HG03460 (cell line): ENCODE results near the gene PIN1.
"Not testable (repeated sequence)": the region's sequence is repeated elsewhere in the genome, so short reads cannot be mapped to it uniquely, and the experiment has no call there.

Experiments
- ATAC-seq: cut with Tn5 transposase; IDR thresholded peaks from one replicate; pipeline ENCODE4 v1.9.1; 2021; ENCODE audit not compliant: unreplicated experiment

PIN1 gene

GRCh38 chr19:9818734-9819595 lies 16.2 kb upstream of the PIN1 start, which contains the start of gene FBXL12:
Gene FBXL12, minus strand, starts transcription at chr19:9819079. Its CDS starts 266 bp downstream, at chr19:9818813.
- peak; percentile 84 for ATAC-seq

GRCh38 chr19:9819596-9819909 lies 15.6 kb upstream of the PIN1 start:
- no peak for ATAC-seq

- not testable (repeated sequence) for ATAC-seq
These were observed 15.1 kb upstream of the PIN1 start for GRCh38 chr19:9820034-9820433.

DNA sequence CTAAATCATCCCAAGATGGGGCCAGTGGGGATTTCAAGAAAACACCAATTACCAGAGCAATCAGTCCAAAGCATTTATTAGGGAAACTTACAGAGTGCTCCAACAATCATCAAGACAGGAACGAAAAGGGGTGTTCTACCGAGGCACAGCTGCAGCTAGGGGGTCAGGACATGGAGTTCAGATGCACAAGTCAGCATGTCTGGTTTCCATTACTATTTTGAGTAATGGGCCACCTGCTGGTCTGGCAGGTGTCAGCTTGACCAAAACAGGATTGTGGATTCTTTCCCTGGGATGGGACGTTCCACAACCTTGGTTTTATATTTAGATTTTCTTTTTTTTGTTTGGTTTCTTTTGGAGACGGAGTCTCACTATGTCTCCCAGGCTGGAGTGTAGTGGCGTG lies 11.3 kb upstream of the PIN1 start:
- ATAC-seq, result no peak

GRCh38 chr19:9827289-9828238 lies 7.6 kb upstream of the PIN1 start, which contains the start of gene UBL5:
Gene UBL5, plus strand, starts transcription at chr19:9827918. Its CDS starts 420 bp downstream, at chr19:9828338.
- peak; percentile 91 for ATAC-seq

GRCh38 chr19:9828551-9829063 lies 6.5 kb upstream of the PIN1 start:
- ATAC-seq, result no peak

DNA sequence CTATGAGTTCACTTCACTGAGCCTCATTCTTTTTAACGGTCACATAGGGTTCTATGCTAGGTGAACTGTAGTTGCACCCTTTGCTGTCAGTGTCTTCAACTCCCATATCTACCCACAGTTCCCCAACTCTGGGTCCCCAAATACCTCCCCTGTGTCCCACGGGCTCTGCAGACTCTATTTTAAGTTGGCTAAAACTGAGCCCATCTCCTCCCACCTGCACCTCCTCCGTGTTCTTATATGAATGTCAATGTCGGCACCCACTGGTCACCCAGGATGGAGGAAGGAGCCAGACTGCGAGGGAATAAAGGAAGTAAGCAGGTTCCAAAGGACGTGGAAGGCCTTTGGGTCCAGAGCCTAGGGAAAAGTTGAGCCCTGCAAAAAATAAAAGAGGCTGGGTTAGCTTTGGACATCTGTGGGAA lies 802 bp upstream of the PIN1 start:
- ATAC-seq, result no peak

GRCh38 chr19:9835507-9835949 lies 410 bp downstream of the PIN1 start:
- peak; percentile 13 for ATAC-seq

- no peak for ATAC-seq
These were observed 903 bp downstream of the PIN1 start for GRCh38 chr19:9836021-9836420.

DNA sequence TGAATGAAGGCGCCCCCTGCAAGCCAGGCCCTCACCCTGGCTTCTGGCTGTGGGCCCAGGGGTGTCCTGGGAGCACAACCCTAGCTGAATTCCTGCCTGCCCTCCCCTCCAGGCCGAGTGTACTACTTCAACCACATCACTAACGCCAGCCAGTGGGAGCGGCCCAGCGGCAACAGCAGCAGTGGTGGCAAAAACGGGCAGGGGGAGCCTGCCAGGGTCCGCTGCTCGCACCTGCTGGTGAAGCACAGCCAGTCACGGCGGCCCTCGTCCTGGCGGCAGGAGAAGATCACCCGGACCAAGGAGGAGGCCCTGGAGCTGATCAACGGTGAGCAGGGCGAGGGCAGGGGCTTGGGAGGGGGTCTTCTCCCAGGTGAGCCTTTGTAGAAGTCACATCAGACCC lies 3.2 kb downstream of the PIN1 start:
- no peak for ATAC-seq

GRCh38 chr19:9839415-9839814 lies 4.3 kb downstream of the PIN1 start:
- no peak for ATAC-seq

- ATAC-seq, result no peak
These were observed 7.9 kb downstream of the PIN1 start for GRCh38 chr19:9842834-9843625.

DNA sequence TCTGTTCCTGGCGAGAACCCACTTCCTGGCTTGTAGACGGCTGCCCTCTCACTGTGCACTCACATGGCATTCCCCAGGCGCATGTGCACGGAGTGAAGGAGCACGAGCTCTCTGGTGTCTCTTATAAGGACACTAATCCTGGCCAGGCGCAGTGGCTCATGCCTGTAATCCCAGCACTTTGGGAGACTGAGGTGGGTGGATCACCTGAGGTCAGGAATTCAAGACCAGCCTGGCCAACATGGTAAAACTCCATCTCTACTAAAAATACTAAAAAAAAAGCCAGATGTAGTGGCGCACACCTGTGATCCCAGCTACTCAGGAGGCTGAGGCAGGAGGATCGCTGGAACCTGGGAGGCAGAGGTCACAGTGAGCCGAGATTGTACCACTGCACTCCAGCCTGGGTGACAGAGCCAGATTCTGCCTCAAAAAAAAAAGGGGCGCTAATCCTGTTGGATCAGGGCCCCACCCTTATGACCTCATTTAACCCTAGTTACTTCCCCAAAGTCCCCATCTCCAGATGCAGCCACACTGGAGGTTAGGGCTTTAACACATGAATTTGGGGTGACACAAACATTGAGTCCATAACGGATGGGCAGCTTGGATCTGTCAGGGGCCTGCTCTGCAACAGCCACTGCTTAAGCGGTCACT lies 8.6 kb downstream of the PIN1 start:
- not testable (repeated sequence) for ATAC-seq

DNA sequence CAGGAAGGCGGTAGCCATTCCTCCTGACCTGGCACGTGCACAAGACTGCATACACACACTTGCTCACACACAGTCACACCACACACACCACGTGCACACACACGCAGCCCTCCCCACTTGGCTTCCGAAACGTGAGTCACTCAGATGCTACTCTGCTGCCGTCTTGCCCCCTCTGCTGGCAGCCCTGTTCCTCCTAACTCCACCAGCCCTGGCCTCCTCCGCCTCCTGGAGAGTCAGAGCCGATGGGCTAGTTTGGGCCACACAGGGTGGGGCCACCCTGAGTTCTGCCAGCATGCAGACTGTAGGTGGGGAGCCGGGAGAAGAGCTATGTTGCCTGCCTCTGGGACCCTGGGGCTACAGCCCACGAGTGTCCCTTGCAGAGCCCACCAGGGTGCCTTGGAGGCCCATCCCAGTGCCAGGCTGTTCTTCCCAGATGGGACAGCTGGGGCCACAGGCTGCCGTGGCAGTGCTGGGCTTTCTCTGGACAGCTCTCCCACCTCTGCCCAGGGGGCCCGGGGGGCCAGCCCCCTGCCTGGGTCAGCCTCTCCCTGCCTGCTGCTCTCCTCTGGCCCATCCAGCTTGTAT lies 12.1 kb downstream of the PIN1 start:
- ATAC-seq, result no peak

- ATAC-seq, result no peak
These were observed 12.9 kb downstream of the PIN1 start for GRCh38 chr19:9848060-9848459.

- no peak for ATAC-seq
These were observed 13.6 kb downstream of the PIN1 start for GRCh38 chr19:9848762-9849161.

DNA sequence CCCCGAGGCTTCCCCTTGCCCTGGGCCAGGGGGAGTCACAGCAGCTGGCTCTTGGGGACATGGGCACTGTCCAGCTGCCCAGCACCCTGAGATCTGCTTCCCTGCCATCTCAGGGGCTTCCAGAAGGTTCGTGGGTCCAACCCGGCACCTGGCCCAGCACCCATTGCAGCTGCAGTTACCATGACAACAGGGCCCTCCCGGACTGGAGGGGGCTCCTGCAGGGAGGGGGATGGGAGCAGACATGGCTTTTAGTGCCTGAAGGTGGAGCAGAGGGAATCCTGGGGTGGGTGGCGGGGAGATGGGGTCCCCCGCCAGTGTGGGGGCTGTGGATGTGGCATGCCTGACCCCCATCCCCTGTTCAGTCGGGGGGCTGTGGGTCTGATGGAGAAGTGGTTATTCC lies 14.7 kb downstream of the PIN1 start:
- ATAC-seq, result no peak

GRCh38 chr19:9850235-9850959 lies 15.3 kb downstream of the PIN1 start:
- ATAC-seq, result no peak

- ATAC-seq, result no peak
These were observed 19.2 kb downstream of the PIN1 start for GRCh38 chr19:9854282-9854846.
